HCT116 (cell line): Measurements from ENCODE around the gene TMEM214.

Experiments
- CTCF ChIP-seq, 3 experiments: fragments of 200-600 bp in 1 of 3; sonication (generic) in 1 of 3; IDR thresholded peaks in 2 of 3; conservative IDR thresholded peaks in 1 of 3; 2 replicates each; pipeline ENCODE4 v1.5.1; 2012 to 2017; ENCODE audit warnings: low read depth in 2 of 3, low read length in 2 of 3, antibody characterized with exemption in 1 of 3, borderline replicate concordance in 1 of 3, control low read depth in 1 of 3, mild to moderate bottlenecking in 1 of 3, mixed read lengths in 1 of 3, mixed run types in 1 of 3, moderate library complexity in 1 of 3; ENCODE audit not compliant: insufficient read depth in 1 of 3
- POLR2A ChIP-seq: IDR thresholded peaks from 2 replicates; pipeline ENCODE4 v1.7.0; 2011; ENCODE audit warnings: borderline replicate concordance; ENCODE audit not compliant: insufficient read depth, insufficient read length; ENCODE audit errors: extremely low read depth
- POLR2AphosphoS5 ChIP-seq: IDR thresholded peaks from 2 replicates; pipeline ENCODE4 v1.6.1; 2011; ENCODE audit warnings: mild to moderate bottlenecking, low read depth, low read length, moderate library complexity
- RAD21 ChIP-seq: IDR thresholded peaks from 2 replicates; pipeline ENCODE4 v1.6.1; 2012; ENCODE audit warnings: low read depth, mild to moderate bottlenecking
- TCF7L2 ChIP-seq: IDR thresholded peaks from 2 replicates; pipeline ENCODE4 v1.7.0; 2011; ENCODE audit warnings: borderline replicate concordance, inconsistent platforms; ENCODE audit not compliant: insufficient read depth, insufficient read length; ENCODE audit errors: extremely low read depth
- YY1 ChIP-seq: IDR thresholded peaks from 2 replicates; pipeline ENCODE4 v1.6.1; 2011; ENCODE audit warnings: low read length, low read depth, moderate library complexity, mild to moderate bottlenecking; ENCODE audit not compliant: insufficient replicate concordance; ENCODE audit errors: extremely low read depth
- TF ChIP-seq, protein P1 (sequence below): IDR thresholded peaks from 2 replicates; pipeline ENCODE4 v1.6.1; 2012; ENCODE audit warnings: low read depth

- TF ChIP-seq CTCF (IDR thresholded peaks at IDR 0.05 in 2 of 3, conservative IDR thresholded peaks at IDR 0.05 in 1 of 3; ENCODE audit: borderline replicate concordance in 1 of 3, insufficient read depth in 1 of 3, low read depth in 2 of 3, low read length in 2 of 3) (no peak), RAD21 (no peak), POLR2AphosphoS5 (no peak), TCF7L2 (no peak), POLR2A (no peak), YY1 (no peak)
- TF ChIP-seq, protein P1, sequence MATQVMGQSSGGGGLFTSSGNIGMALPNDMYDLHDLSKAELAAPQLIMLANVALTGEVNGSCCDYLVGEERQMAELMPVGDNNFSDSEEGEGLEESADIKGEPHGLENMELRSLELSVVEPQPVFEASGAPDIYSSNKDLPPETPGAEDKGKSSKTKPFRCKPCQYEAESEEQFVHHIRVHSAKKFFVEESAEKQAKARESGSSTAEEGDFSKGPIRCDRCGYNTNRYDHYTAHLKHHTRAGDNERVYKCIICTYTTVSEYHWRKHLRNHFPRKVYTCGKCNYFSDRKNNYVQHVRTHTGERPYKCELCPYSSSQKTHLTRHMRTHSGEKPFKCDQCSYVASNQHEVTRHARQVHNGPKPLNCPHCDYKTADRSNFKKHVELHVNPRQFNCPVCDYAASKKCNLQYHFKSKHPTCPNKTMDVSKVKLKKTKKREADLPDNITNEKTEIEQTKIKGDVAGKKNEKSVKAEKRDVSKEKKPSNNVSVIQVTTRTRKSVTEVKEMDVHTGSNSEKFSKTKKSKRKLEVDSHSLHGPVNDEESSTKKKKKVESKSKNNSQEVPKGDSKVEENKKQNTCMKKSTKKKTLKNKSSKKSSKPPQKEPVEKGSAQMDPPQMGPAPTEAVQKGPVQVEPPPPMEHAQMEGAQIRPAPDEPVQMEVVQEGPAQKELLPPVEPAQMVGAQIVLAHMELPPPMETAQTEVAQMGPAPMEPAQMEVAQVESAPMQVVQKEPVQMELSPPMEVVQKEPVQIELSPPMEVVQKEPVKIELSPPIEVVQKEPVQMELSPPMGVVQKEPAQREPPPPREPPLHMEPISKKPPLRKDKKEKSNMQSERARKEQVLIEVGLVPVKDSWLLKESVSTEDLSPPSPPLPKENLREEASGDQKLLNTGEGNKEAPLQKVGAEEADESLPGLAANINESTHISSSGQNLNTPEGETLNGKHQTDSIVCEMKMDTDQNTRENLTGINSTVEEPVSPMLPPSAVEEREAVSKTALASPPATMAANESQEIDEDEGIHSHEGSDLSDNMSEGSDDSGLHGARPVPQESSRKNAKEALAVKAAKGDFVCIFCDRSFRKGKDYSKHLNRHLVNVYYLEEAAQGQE: no peak
Measured at GRCh38 chr2:27025861-27026851, 6.6 kb upstream of the TMEM214 start.
